ENCODE results near the gene TMEM170A. TPM values are rescaled to one million over a fixed set of nuclear protein-coding genes. Genes with fewer than 3 reads are reported as not detected.

Gene TMEM170A, protein sequence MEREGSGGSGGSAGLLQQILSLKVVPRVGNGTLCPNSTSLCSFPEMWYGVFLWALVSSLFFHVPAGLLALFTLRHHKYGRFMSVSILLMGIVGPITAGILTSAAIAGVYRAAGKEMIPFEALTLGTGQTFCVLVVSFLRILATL
- total RNA-seq: 11.4 and 12.7 TPM in 2 replicates

DNA sequence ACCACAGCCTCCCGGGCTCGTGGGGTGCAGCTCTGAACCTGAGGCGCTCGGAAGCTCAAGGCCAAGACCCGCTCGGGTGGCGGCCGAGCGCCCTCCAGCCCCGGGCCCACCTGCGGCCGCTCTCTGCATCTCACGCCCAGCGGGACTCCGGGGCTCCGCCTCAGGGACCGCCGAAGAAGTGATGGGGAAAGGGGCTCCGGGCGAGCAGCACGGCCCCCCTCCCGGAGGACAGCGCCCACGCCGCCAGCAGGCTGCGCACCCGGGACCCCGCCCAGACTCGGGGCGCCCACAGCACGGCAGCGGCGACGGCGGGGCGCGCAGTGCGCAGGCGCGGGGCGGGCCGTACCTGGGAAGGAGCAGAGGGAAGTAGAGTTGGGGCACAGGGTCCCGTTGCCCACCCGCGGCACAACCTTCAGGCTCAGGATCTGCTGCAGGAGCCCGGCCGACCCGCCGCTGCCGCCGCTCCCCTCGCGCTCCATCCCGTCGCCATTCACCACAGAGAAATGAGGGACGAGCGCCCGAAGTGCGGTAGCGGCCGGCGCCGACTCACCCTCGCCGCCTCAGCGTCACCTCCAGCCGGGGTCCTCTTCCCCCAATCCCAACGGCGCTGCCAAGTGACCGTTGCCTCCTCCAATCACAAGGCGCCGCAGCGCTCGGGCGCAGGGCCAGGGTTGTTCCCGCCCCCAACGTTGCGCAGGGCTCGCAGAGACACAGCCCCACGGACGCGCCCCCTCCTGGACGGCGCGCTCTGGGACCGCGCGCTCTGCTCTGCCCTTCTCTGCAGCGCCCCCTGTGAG is at the start of gene TMEM170A:
Gene TMEM170A (minus strand): TSS at position 568 of the 797 bp plus-strand sequence. CDS start 89 bp downstream, at position 479.

DNA sequence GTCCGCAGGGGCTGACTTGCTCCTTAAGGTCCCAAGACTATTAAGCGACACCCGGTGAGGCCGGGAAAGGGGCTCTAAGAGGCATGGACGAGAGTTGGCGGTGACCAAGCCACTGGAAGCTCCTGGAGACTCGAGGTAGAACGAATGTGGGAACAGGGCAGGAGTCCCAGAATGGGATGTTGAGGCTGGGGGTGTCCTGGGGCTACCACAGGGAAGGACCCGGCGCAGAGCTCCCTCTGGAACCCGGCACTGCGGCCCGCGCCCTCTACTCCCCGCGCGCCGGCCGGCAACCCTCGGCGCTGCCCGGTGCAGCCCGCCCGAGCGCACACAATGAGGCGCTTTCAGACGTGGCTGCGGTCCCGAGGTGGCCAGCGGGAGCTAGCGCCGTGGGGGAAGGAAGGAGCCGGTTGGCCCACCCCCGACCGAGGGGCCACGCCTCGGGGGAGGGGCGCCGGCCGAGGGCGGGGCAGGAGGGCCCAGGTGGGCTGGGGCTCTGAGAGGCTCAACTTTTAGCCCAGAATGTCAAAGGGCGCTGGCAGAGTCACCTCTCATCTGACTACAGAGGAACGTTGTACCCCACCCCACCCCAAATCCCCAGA is 30.7 kb upstream of the TMEM170A start, which contains the start of gene CHST6:
Gene CHST6 (minus strand): TSS at position 366 of the 599 bp plus-strand sequence. CDS start 15,613 bp downstream, outside the sequence.

DNA sequence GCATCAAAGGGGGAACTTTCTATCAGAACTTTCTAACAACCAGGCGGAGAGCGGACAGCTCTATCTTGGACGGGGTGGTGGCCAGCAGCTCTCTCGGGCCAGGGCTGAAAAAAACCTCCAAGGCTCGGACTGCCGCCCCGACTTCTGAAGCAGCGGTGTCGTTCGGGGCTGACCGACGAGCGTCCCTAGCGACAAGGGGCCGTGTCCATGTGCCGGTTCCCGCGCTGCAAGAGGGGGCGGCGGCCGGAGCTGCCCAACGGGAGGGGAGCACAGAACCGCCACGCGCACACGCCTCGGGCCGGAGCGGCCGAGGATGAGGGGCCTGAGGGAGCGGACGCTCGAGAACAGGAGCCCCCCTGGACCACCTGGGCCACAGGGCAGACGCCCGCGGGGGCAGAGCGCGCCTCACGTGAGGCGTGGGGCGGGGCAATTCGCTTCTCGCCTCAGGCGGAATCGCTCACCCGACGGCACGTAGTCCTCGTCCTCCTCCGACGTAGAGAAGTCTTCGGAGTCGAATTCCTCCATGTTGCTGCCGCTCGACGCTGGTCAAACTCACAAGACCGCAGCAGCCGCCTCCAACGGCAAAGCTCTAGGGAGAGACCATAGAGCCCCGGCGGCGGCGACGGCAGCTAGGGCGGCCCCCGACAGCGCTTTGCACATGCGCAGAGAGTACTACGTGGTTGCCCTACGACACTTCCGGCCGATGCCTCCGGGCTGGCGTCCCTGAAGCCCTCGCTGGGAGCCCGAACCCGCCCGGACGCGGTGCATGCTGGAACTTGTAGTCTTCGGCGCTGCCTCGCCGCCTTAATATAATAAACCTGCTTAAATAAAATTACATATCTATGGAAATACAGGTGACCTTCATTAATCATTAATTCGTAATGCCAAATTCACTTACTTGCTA is 31.4 kb downstream of the TMEM170A start, which contains the start of gene CFDP1:
Gene CFDP1 (minus strand): TSS at position 676 of the 904 bp plus-strand sequence. CDS start 151 bp downstream, at position 525.

Small RNAs within 50 kb of the gene (small RNA-seq; reads per million reads assigned to genes)
- not detected for gene RF00598

Other genes starting within 250 kb of the TMEM170A start
- gene CTRB1, start 245.7 kb downstream of the TMEM170A start, total RNA-seq: not detected in 2 replicates
- 73.8 and 86.2 TPM in 2 replicates for gene BCAR1, start 213.1 kb downstream of the TMEM170A start, total RNA-seq
- gene CFDP1, start 31.2 kb downstream of the TMEM170A start, total RNA-seq: 26.8 and 40.8 TPM in 2 replicates
- 0.33 and 0.79 TPM in 2 replicates for gene CHST6, start 30.8 kb upstream of the TMEM170A start, total RNA-seq
- not detected in 2 replicates for gene CHST5, start 71.4 kb upstream of the TMEM170A start, total RNA-seq
- 9.7 and 15.3 TPM in 2 replicates for gene TMEM231, start 91.6 kb upstream of the TMEM170A start, total RNA-seq
- 32.3 and 46.7 TPM in 2 replicates for gene GABARAPL2, start 101.7 kb upstream of the TMEM170A start, total RNA-seq
- 52.2 and 64.9 TPM in 2 replicates for gene ADAT1, start 158.6 kb upstream of the TMEM170A start, total RNA-seq
- 102 and 147 TPM in 2 replicates for gene KARS1, start 183.0 kb upstream of the TMEM170A start, total RNA-seq
- 25.6 and 29.1 TPM in 2 replicates for gene TERF2IP, start 183.1 kb upstream of the TMEM170A start, total RNA-seq
- gene CPHXL2, start 212.3 kb upstream of the TMEM170A start, total RNA-seq: not detected in 2 replicates
- not detected in 2 replicates for gene DUXB, start 236.8 kb upstream of the TMEM170A start, total RNA-seq

Data from placental epithelial cell (primary cell).